HEK293 (cell line): ENCODE measurements around the gene RPS6KB2.

ENCODE experiments used
- CTCF ChIA-PET: fragments of 350-600 bp; formaldehyde crosslinking; extraction: SDS; loops from one replicate; lab custom pipeline; 2021; ENCODE audit warnings: antibody characterized with exemption; lab: Yijun Ruan, JAX
- POLR2A ChIA-PET: fragments of 300-600 bp; formaldehyde crosslinking; extraction: SDS; loops from one replicate; lab custom pipeline; 2020; ENCODE audit warnings: antibody characterized with exemption, inconsistent platforms; lab: Yijun Ruan, JAX
- H3K27ac ChIP-seq: fragments of 200-500 bp; sonication (Bioruptor generic); 2 replicates; pipeline ENCODE4 v1.5.1; 2014; ENCODE audit warnings: low read depth, low read length, control low read depth, inconsistent platforms; ENCODE audit errors: extremely low read depth
- H3K36me3 ChIP-seq, 2 experiments: fragments of 200-500 bp in 1 of 2; sonication (Bioruptor generic) in 1 of 2; 1 replicate in 1 of 2; 2 replicates in 1 of 2; pipeline ENCODE4 v1.5.1; 2014 to 2017; ENCODE audit warnings: inconsistent platforms in 2 of 2, low read length in 2 of 2; ENCODE audit not compliant: control insufficient read depth in 2 of 2, insufficient read depth in 1 of 2
- H3K4me1 ChIP-seq: fragments of 200-500 bp; sonication (Bioruptor generic); 2 replicates; pipeline ENCODE4 v1.5.1; 2014; ENCODE audit warnings: mild to moderate bottlenecking, low read length, inconsistent platforms; ENCODE audit not compliant: control insufficient read depth, insufficient read depth
- H3K4me3 ChIP-seq: 2 replicates; pipeline ENCODE4 v1.5.1; 2011; ENCODE audit warnings: low read depth, mild to moderate bottlenecking, control low read depth, low read length, moderate library complexity
- H3K9me3 ChIP-seq: fragments of 200-500 bp; sonication (Bioruptor generic); 2 replicates; pipeline ENCODE4 v1.5.1; 2014; ENCODE audit warnings: low read depth, low read length, inconsistent platforms; ENCODE audit not compliant: control insufficient read depth, insufficient read depth
- EGR2 ChIP-seq: fragments of 450-650 bp; formaldehyde crosslinking; IDR thresholded peaks from 2 replicates; pipeline ENCODE4 v1.5.1; 2016; ENCODE audit warnings: low read depth, missing biosample characterization, missing genetic modification characterization
- GLI4 ChIP-seq: fragments of 450-650 bp; formaldehyde crosslinking; IDR thresholded peaks from 2 replicates; pipeline ENCODE4 v1.5.1; 2016; ENCODE audit warnings: missing biosample characterization, missing genetic modification characterization
- KLF16 ChIP-seq: fragments of 450-650 bp; formaldehyde crosslinking; IDR thresholded peaks from 2 replicates; pipeline ENCODE4 v1.5.1; 2017; ENCODE audit warnings: missing biosample characterization, missing genetic modification characterization
- KLF8 ChIP-seq: fragments of 450-650 bp; formaldehyde crosslinking; IDR thresholded peaks from 2 replicates; pipeline ENCODE4 v1.5.1; 2016; ENCODE audit warnings: missing biosample characterization, missing genetic modification characterization
- SP2 ChIP-seq: fragments of 450-650 bp; formaldehyde crosslinking; IDR thresholded peaks from 2 replicates; pipeline ENCODE4 v1.5.1; 2016; ENCODE audit warnings: missing biosample characterization, missing genetic modification characterization
- SP3 ChIP-seq: fragments of 450-650 bp; formaldehyde crosslinking; IDR thresholded peaks from 2 replicates; pipeline ENCODE4 v1.5.1; 2016; ENCODE audit warnings: missing biosample characterization, missing genetic modification characterization
- TCF7L2 ChIP-seq: IDR thresholded peaks from 2 replicates; pipeline ENCODE4 v1.6.1; 2011; ENCODE audit warnings: low read depth, mild to moderate bottlenecking, inconsistent platforms, low read length, moderate library complexity, borderline replicate concordance
- ZFP41 ChIP-seq: fragments of 450-650 bp; formaldehyde crosslinking; IDR thresholded peaks from 2 replicates; pipeline ENCODE4 v1.5.1; 2016; ENCODE audit warnings: missing biosample characterization, missing genetic modification characterization, borderline replicate concordance
- ZNF121 ChIP-seq: fragments of 450-650 bp; formaldehyde crosslinking; IDR thresholded peaks from 2 replicates; pipeline ENCODE4 v1.5.1; 2016; ENCODE audit warnings: missing biosample characterization, missing genetic modification characterization
- ZNF16 ChIP-seq: fragments of 450-650 bp; formaldehyde crosslinking; IDR thresholded peaks from 2 replicates; pipeline ENCODE4 v1.5.1; 2016; ENCODE audit warnings: low read depth, missing biosample characterization, missing genetic modification characterization
- ZNF169 ChIP-seq: fragments of 450-650 bp; formaldehyde crosslinking; IDR thresholded peaks from 2 replicates; pipeline ENCODE4 v1.5.1; 2016; ENCODE audit warnings: missing biosample characterization, missing genetic modification characterization
- ZNF174 ChIP-seq: fragments of 450-650 bp; formaldehyde crosslinking; IDR thresholded peaks from 2 replicates; pipeline ENCODE4 v1.5.0; 2017; ENCODE audit warnings: missing biosample characterization, mild to moderate bottlenecking, missing genetic modification characterization
- ZNF175 ChIP-seq: fragments of 450-650 bp; formaldehyde crosslinking; IDR thresholded peaks from 2 replicates; pipeline ENCODE4 v1.5.1; 2016; ENCODE audit warnings: missing biosample characterization, missing genetic modification characterization
- ZNF37A ChIP-seq: fragments of 450-650 bp; IDR thresholded peaks from 2 replicates; pipeline ENCODE4 v1.5.1; 2018; ENCODE audit warnings: missing biosample characterization, missing genetic modification characterization
- ZNF664 ChIP-seq: fragments of 450-650 bp; formaldehyde crosslinking; IDR thresholded peaks from 2 replicates; pipeline ENCODE4 v1.5.1; 2016; ENCODE audit warnings: missing biosample characterization, missing genetic modification characterization
- ZNF707 ChIP-seq: fragments of 450-650 bp; formaldehyde crosslinking; IDR thresholded peaks from 2 replicates; pipeline ENCODE4 v1.5.1; 2016; ENCODE audit warnings: missing biosample characterization, missing genetic modification characterization
- ZNF776 ChIP-seq: fragments of 450-650 bp; formaldehyde crosslinking; IDR thresholded peaks from 2 replicates; pipeline ENCODE4 v1.5.0; 2017; ENCODE audit warnings: missing biosample characterization, missing genetic modification characterization, borderline replicate concordance
- ZSCAN16 ChIP-seq: fragments of 450-650 bp; formaldehyde crosslinking; IDR thresholded peaks from 2 replicates; pipeline ENCODE4 v1.5.1; 2016; ENCODE audit warnings: missing biosample characterization, missing genetic modification characterization
- TF ChIP-seq, protein P1 (sequence below): fragments of 450-650 bp; formaldehyde crosslinking; IDR thresholded peaks from 2 replicates; pipeline ENCODE4 v1.5.1; 2016; ENCODE audit warnings: missing biosample characterization, missing genetic modification characterization
- TF ChIP-seq, protein P2 (sequence below): fragments of 450-650 bp; formaldehyde crosslinking; IDR thresholded peaks from 2 replicates; pipeline ENCODE4 v1.5.1; 2016; ENCODE audit warnings: missing biosample characterization, missing genetic modification characterization
- TF ChIP-seq, protein P3 (sequence below): fragments of 450-650 bp; formaldehyde crosslinking; IDR thresholded peaks from 2 replicates; pipeline ENCODE4 v1.5.1; 2016; ENCODE audit warnings: missing biosample characterization, missing genetic modification characterization
- TF ChIP-seq, protein P4 (sequence below): fragments of 450-650 bp; IDR thresholded peaks from 2 replicates; pipeline ENCODE4 v1.5.1; 2018; ENCODE audit warnings: missing biosample characterization, missing genetic modification characterization
- TF ChIP-seq, protein P5 (sequence below): fragments of 450-650 bp; formaldehyde crosslinking; IDR thresholded peaks from 2 replicates; pipeline ENCODE4 v1.5.1; 2016; ENCODE audit warnings: missing biosample characterization, missing genetic modification characterization
- TF ChIP-seq, protein P6 (sequence below): fragments of 450-650 bp; formaldehyde crosslinking; IDR thresholded peaks from 2 replicates; pipeline ENCODE4 v1.5.1; 2016; ENCODE audit warnings: missing biosample characterization, missing genetic modification characterization

Gene RPS6KB2

DNA sequence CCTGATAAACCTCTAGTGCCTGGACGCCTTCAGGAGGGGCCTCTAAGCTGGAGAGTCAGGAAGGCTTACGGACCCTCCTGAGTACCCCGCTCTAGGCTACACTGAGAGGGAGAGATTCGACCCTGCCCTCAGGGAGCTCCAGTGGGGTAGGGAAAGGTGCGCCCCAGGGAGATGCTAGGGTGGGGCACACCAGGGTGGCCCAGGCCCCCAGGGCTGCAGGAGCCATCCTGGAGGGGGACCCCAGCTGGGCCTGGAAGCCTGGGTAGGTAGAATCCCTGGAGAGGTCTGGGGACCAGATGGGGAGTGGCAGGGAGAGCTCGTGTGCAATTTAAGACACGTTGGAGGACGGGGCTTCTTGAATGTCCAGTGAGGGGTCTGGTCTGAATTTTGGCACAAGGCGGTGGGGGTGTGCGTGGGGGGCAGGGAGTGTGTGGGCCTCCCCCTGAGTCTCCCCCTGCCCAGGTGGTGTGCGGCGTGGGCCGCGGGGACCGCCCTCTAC lies 8.1 kb upstream of the RPS6KB2 start (continued):
- TF ChIP-seq ZNF16 (no peak), ZSCAN16 (tag by site-specific recombination) (no peak)

DNA sequence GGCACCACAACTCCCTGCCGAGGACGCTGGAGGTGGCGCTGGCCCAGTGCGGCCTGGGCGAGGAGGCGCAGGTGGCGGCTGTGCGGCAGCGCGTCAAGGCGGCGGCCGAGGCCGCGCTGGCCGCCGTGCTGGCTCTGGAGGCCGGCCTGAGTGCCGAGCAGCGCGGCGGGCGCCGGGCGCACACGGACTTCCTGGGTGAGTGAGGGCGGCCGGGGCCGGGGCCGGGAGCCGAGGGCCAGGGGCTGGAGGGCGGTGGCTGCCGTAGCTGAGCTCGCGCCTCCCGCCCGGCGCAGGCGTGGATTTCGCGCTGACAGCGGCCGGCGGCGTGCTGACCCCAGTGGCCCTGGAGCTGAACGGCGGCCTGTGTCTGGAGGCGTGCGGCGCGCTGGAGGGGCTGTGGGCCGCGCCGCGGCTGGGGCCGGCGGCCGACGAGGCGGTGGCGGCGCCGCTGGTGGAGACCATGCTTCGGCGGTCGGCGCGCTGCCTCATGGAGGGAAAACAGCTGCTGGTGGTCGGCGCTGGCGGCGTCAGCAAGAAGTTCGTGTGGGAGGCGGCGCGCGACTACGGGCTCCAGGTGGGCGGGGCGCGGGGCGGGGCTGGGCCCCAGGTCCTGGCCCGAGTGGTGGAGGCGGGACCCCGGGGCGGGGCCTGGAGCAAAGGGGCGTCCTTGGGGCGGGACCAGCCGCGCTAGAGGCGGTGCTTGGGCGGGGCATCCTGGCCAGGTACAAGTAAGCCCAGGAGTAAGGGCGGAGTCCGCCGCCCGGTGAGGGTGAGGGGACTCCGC lies 7.5 kb upstream of the RPS6KB2 start:
- H3K4me1 ChIP-seq, result no peaks in the 10 kb centered on the region; the same call in 1 of the 2 replicates
- H3K9me3 ChIP-seq, result no peaks in the 10 kb centered on the region
- CTCF ChIA-PET, result interaction anchor here (0.5 to 1.6 kb wide), 5 partner anchors 58 to 1711 kb away, joined by 3 to 5 read pairs (median 4); partner anchors contain the start of gene NUDT8
- POLR2A ChIA-PET, result interaction anchor here (0.5 to 4.4 kb wide), 9 partner anchors 10 to 67 kb away, joined by 3 to 25 read pairs (median 4); partner anchors contain the start of genes PPP1CA and TMEM134
- no peaks in the 10 kb centered on the region for H3K36me3 ChIP-seq
- H3K27ac ChIP-seq, result peak overlapping the region; percentile 21; the same call in 1 of the 2 replicates
- peak overlapping the region; percentile 27 for H3K4me3 ChIP-seq
- TF ChIP-seq, protein P1, sequence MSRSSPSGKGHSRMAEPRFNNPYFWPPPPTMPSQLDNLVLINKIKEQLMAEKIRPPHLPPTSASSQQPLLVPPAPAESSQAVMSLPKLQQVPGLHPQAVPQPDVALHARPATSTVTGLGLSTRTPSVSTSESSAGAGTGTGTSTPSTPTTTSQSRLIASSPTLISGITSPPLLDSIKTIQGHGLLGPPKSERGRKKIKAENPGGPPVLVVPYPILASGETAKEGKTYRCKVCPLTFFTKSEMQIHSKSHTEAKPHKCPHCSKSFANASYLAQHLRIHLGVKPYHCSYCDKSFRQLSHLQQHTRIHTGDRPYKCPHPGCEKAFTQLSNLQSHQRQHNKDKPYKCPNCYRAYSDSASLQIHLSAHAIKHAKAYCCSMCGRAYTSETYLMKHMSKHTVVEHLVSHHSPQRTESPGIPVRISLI, result no peak
- TF ChIP-seq ZNF37A (tag by site-specific recombination) (no peak), TCF7L2 (no peak), ZNF174 (tag by site-specific recombination) (no peak), ZNF175 (tag by site-specific recombination) (no peak), KLF8 (tag by site-specific recombination) (peak; percentile 40; the same call in 1 of the 2 replicates), SP3 (tag by site-specific recombination) (peak; percentile 95), ZNF169 (tag by site-specific recombination) (no peak), ZNF707 (tag by site-specific recombination) (no peak), GLI4 (tag by site-specific recombination) (no peak), ZNF121 (peak; percentile 83), SP2 (peak; percentile 86), EGR2 (tag by site-specific recombination) (0 out of 2 replicates have a peak, but pooled peaks have one; percentile 29), ZFP41 (no peak), KLF16 (tag by site-specific recombination) (no peak), ZNF664 (no peak), ZNF776 (tag by site-specific recombination) (no peak)
- TF ChIP-seq, protein P2, sequence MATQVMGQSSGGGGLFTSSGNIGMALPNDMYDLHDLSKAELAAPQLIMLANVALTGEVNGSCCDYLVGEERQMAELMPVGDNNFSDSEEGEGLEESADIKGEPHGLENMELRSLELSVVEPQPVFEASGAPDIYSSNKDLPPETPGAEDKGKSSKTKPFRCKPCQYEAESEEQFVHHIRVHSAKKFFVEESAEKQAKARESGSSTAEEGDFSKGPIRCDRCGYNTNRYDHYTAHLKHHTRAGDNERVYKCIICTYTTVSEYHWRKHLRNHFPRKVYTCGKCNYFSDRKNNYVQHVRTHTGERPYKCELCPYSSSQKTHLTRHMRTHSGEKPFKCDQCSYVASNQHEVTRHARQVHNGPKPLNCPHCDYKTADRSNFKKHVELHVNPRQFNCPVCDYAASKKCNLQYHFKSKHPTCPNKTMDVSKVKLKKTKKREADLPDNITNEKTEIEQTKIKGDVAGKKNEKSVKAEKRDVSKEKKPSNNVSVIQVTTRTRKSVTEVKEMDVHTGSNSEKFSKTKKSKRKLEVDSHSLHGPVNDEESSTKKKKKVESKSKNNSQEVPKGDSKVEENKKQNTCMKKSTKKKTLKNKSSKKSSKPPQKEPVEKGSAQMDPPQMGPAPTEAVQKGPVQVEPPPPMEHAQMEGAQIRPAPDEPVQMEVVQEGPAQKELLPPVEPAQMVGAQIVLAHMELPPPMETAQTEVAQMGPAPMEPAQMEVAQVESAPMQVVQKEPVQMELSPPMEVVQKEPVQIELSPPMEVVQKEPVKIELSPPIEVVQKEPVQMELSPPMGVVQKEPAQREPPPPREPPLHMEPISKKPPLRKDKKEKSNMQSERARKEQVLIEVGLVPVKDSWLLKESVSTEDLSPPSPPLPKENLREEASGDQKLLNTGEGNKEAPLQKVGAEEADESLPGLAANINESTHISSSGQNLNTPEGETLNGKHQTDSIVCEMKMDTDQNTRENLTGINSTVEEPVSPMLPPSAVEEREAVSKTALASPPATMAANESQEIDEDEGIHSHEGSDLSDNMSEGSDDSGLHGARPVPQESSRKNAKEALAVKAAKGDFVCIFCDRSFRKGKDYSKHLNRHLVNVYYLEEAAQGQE (tag by site-specific recombination), result no peak
- TF ChIP-seq, protein P3, sequence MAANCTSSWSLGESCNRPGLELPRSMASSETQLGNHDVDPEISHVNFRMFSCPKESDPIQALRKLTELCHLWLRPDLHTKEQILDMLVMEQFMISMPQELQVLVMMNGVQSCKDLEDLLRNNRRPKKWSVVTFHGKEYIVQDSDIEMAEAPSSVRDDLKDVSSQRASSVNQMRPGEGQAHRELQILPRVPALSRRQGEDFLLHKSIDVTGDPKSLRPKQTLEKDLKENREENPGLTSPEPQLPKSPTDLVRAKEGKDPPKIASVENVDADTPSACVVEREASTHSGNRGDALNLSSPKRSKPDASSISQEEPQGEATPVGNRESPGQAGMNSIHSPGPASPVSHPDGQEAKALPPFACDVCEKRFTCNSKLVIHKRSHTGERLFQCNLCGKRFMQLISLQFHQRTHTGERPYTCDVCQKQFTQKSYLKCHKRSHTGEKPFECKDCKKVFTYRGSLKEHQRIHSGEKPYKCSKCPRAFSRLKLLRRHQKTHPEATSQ (tag by site-specific recombination), result no peak
- TF ChIP-seq, protein P4, sequence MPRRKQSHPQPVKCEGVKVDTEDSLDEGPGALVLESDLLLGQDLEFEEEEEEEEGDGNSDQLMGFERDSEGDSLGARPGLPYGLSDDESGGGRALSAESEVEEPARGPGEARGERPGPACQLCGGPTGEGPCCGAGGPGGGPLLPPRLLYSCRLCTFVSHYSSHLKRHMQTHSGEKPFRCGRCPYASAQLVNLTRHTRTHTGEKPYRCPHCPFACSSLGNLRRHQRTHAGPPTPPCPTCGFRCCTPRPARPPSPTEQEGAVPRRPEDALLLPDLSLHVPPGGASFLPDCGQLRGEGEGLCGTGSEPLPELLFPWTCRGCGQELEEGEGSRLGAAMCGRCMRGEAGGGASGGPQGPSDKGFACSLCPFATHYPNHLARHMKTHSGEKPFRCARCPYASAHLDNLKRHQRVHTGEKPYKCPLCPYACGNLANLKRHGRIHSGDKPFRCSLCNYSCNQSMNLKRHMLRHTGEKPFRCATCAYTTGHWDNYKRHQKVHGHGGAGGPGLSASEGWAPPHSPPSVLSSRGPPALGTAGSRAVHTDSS (tag by site-specific recombination), result no peak
- TF ChIP-seq, protein P5, sequence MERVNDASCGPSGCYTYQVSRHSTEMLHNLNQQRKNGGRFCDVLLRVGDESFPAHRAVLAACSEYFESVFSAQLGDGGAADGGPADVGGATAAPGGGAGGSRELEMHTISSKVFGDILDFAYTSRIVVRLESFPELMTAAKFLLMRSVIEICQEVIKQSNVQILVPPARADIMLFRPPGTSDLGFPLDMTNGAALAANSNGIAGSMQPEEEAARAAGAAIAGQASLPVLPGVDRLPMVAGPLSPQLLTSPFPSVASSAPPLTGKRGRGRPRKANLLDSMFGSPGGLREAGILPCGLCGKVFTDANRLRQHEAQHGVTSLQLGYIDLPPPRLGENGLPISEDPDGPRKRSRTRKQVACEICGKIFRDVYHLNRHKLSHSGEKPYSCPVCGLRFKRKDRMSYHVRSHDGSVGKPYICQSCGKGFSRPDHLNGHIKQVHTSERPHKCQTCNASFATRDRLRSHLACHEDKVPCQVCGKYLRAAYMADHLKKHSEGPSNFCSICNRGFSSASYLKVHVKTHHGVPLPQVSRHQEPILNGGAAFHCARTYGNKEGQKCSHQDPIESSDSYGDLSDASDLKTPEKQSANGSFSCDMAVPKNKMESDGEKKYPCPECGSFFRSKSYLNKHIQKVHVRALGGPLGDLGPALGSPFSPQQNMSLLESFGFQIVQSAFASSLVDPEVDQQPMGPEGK, result 0 out of 2 replicates have a peak, but pooled peaks have one; percentile 22
- TF ChIP-seq, protein P6, sequence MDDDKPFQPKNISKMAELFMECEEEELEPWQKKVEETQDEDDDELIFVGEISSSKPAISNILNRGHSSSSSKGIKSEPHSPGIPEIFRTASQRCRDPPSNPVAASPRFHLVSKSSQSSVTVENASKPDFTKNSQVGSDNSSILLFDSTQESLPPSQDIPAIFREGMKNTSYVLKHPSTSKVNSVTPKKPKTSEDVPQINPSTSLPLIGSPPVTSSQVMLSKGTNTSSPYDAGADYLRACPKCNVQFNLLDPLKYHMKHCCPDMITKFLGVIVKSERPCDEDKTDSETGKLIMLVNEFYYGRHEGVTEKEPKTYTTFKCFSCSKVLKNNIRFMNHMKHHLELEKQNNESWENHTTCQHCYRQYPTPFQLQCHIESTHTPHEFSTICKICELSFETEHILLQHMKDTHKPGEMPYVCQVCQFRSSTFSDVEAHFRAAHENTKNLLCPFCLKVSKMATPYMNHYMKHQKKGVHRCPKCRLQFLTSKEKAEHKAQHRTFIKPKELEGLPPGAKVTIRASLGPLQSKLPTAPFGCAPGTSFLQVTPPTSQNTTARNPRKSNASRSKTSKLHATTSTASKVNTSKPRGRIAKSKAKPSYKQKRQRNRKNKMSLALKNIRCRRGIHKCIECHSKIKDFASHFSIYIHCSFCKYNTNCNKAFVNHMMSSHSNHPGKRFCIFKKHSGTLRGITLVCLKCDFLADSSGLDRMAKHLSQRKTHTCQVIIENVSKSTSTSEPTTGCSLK (tag by site-specific recombination), result no peak
